Measurements from ENCODE around the gene BAG1. TPM values are rescaled to one million over a fixed set of nuclear protein-coding genes. Genes with fewer than 3 reads are reported as not detected.

Gene BAG1
- total and polyA plus RNA-seq, 4 donors = 35.1 to 55.2 (median 43.0) TPM

GRCh38 chr9:33232815-33233214 is 31.7 kb downstream of the BAG1 start:
- no peak for DNase-seq (ENCODE audit: low spot score)
- Histone ChIP-seq H3K9ac (ENCODE audit: low read depth in 1 of 2, low read length in 2 of 2) (no peak overlapping the region), H3K27me3 (ENCODE audit: control insufficient read depth in 4 of 4, insufficient read depth in 4 of 4, low read length in 3 of 4) (no peaks in the 10 kb centered on the region), H3K36me3 (ENCODE audit: control insufficient read depth in 4 of 4, insufficient read depth in 3 of 4, low read depth in 1 of 4, low read length in 3 of 4) (no peaks in the 10 kb centered on the region), H3K4me3 (ENCODE audit: low read depth in 1 of 3, low read length in 3 of 3) (no peak overlapping the region), H3K9me3 (ENCODE audit: control insufficient read depth in 4 of 4, low read length in 3 of 4) (no peaks in the 10 kb centered on the region), H3K4me1 (ENCODE audit: control insufficient read depth in 4 of 4, insufficient read depth in 4 of 4, low read length in 3 of 4) (no peaks in the 10 kb centered on the region), H3K27ac (ENCODE audit: low read depth in 1 of 2, low read length in 2 of 2) (no peak overlapping the region)
- TF ChIP-seq TAF1 (conservative IDR thresholded peaks at IDR 0.05) (no peak), EGR1 (IDR thresholded peaks at IDR 0.05; ENCODE audit: low read depth in 2 of 2) (no peak), CTCF (IDR thresholded peaks at IDR 0.05; ENCODE audit: low read depth, low read length, missing input control) (no peak)
- 94% methylated on average over 6 of the region's 6 CpGs for WGBS

GRCh38 chr9:33231623-33231942 is 32.9 kb downstream of the BAG1 start:
- WGBS = 89% methylated on average over 2 of the region's 2 CpGs

More at GRCh38 chr9:33231623-33231942, 32.9 kb downstream of the BAG1 start:
- TF ChIP-seq JUND (IDR thresholded peaks at IDR 0.05) (no peak), GABPA (IDR thresholded peaks at IDR 0.05 in 1 of 2, conservative IDR thresholded peaks at IDR 0.05 in 1 of 2) (no peak), TAF1 (conservative IDR thresholded peaks at IDR 0.05) (no peak), RXRA (IDR thresholded peaks at IDR 0.05) (no peak), FOXA2 (IDR thresholded peaks at IDR 0.05) (no peak), HNF4A (conservative IDR thresholded peaks at IDR 0.05) (no peak), EGR1 (IDR thresholded peaks at IDR 0.05; ENCODE audit: low read depth in 2 of 2) (no peak), FOXA1 (IDR thresholded peaks at IDR 0.05) (no peak), YY1 (IDR thresholded peaks at IDR 0.05) (no peak), SP1 (IDR thresholded peaks at IDR 0.05) (no peak), HNF4G (IDR thresholded peaks at IDR 0.05) (no peak), ZBTB33 (IDR thresholded peaks at IDR 0.05) (no peak), NR2F2 (IDR thresholded peaks at IDR 0.05) (no peak), ATF3 (IDR thresholded peaks at IDR 0.05) (no peak), RAD21 (IDR thresholded peaks at IDR 0.05) (no peak), REST (IDR thresholded peaks at IDR 0.05) (no peak)
- Histone ChIP-seq H3K9me3 (ENCODE audit: control insufficient read depth in 4 of 4, low read length in 3 of 4) (no peaks in the 10 kb centered on the region), H3K9ac (ENCODE audit: low read depth in 1 of 2, low read length in 2 of 2) (no peak overlapping the region), H3K27me3 (ENCODE audit: control insufficient read depth in 4 of 4, insufficient read depth in 4 of 4, low read length in 3 of 4) (no peaks in the 10 kb centered on the region), H3K27ac (ENCODE audit: low read depth in 1 of 2, low read length in 2 of 2) (no peak overlapping the region), H3K36me3 (ENCODE audit: control insufficient read depth in 4 of 4, insufficient read depth in 3 of 4, low read depth in 1 of 4, low read length in 3 of 4) (no peaks in the 10 kb centered on the region), H3K4me1 (ENCODE audit: control insufficient read depth in 4 of 4, insufficient read depth in 4 of 4, low read length in 3 of 4) (no peaks in the 10 kb centered on the region), H3K4me3 (ENCODE audit: low read depth in 1 of 3, low read length in 3 of 3) (no peak overlapping the region)
- no peak for DNase-seq (ENCODE audit: low spot score)

All from liver (tissue), 9 donors.